Measurements from ENCODE around the gene C19orf33.

The C19orf33 gene

GRCh38 chr19:38304866-38305429 is 897 bp downstream of the C19orf33 start:
- DNase-seq: no peak
- Histone ChIP-seq H3K36me3 (replicated peaks) (peaks cover 35% of the 10 kb centered on the region), H3K4me3 (ENCODE audit: low read depth, low read length) (no peak overlapping the region), H3K27ac (no peak overlapping the region), H3K27me3 (replicated peaks) (no peaks in the 10 kb centered on the region)
- in situ Hi-C loops (cut with HindIII; ENCODE audit: low pct_ligation_motif_present, low sequenced_read_pairs): no loop called here
- no peak for TF ChIP-seq CTCF (IDR thresholded peaks at IDR 0.05; ENCODE audit: low read depth, low read length, missing control alignments)

- no peak for DNase-seq
- Histone ChIP-seq H3K36me3 (replicated peaks) (peaks cover 35% of the 10 kb centered on the region), H3K27me3 (replicated peaks) (no peaks in the 10 kb centered on the region), H3K27ac (no peak overlapping the region), H3K4me3 (ENCODE audit: low read depth, low read length) (no peak overlapping the region)
- in situ Hi-C loops (cut with HindIII; ENCODE audit: low pct_ligation_motif_present, low sequenced_read_pairs): no loop called here
- TF ChIP-seq CTCF (IDR thresholded peaks at IDR 0.05; ENCODE audit: low read depth, low read length, missing control alignments): no peak
These were observed 2.2 kb downstream of the C19orf33 start for GRCh38 chr19:38306236-38306635.

GRCh38 chr19:38307076-38307475 is 3.0 kb downstream of the C19orf33 start:
- H3K4me3 ChIP-seq (ENCODE audit: low read depth, low read length): no peak overlapping the region
- no peak for TF ChIP-seq CTCF (IDR thresholded peaks at IDR 0.05; ENCODE audit: low read depth, low read length, missing control alignments)
- DNase-seq: no peak
- in situ Hi-C loops (cut with HindIII; ENCODE audit: low pct_ligation_motif_present, low sequenced_read_pairs): no loop called here
- no peak overlapping the region for H3K27ac ChIP-seq
- H3K27me3 ChIP-seq (replicated peaks): no peaks in the 10 kb centered on the region
- peaks cover 35% of the 10 kb centered on the region for H3K36me3 ChIP-seq (replicated peaks)

- in situ Hi-C loops (cut with HindIII; ENCODE audit: low pct_ligation_motif_present, low sequenced_read_pairs): no loop called here
- no peak for DNase-seq
- Histone ChIP-seq H3K27me3 (replicated peaks) (no peaks in the 10 kb centered on the region), H3K4me3 (ENCODE audit: low read depth, low read length) (no peak overlapping the region), H3K27ac (no peak overlapping the region), H3K36me3 (replicated peaks) (peaks cover 35% of the 10 kb centered on the region)
- TF ChIP-seq CTCF (IDR thresholded peaks at IDR 0.05; ENCODE audit: low read depth, low read length, missing control alignments): no peak
These were observed 3.5 kb downstream of the C19orf33 start for GRCh38 chr19:38307597-38307996.

GRCh38 chr19:38308006-38308766 is 4.1 kb downstream of the C19orf33 start:
- Histone ChIP-seq H3K36me3 (replicated peaks) (peaks cover 35% of the 10 kb centered on the region), H3K27ac (no peak overlapping the region), H3K27me3 (replicated peaks) (no peaks in the 10 kb centered on the region), H3K4me3 (ENCODE audit: low read depth, low read length) (no peak overlapping the region)
- TF ChIP-seq CTCF (IDR thresholded peaks at IDR 0.05; ENCODE audit: low read depth, low read length, missing control alignments): no peak
- in situ Hi-C loops (cut with HindIII; ENCODE audit: low pct_ligation_motif_present, low sequenced_read_pairs): no loop called here
- DNase-seq: no peak
